Measurements from ENCODE around the gene ST6GALNAC3. TPM values are rescaled to one million over a fixed set of nuclear protein-coding genes. Genes with fewer than 3 reads are reported as not detected.

Gene ST6GALNAC3
- total RNA-seq, 4 donors from 2014 or later: 2.8 to 3.5 (median 3.4) TPM

GRCh38 chr1:76279101-76279748, 204.7 kb downstream of the ST6GALNAC3 start:
- Histone ChIP-seq H3K9me3 (no peaks in the 10 kb centered on the region), H3K4me3 (no peak overlapping the region), H3K27me3 (no peaks in the 10 kb centered on the region), H3K4me1 (no peaks in the 10 kb centered on the region), H3K36me3 (no peaks in the 10 kb centered on the region), H3K27ac (no peak overlapping the region)
- no peak for DNase-seq
- TF ChIP-seq CTCF (IDR thresholded peaks at IDR 0.05) (no peak), POLR2A (IDR thresholded peaks at IDR 0.05) (no peak)

GRCh38 chr1:76281306-76281705, 206.8 kb downstream of the ST6GALNAC3 start:
- no peaks in the 10 kb centered on the region for H3K9me3 ChIP-seq
- no peak overlapping the region for H3K27ac ChIP-seq
- no peaks in the 10 kb centered on the region for H3K36me3 ChIP-seq
- H3K4me3 ChIP-seq: no peak overlapping the region
- no peak for DNase-seq
- H3K27me3 ChIP-seq: no peaks in the 10 kb centered on the region
- no peaks in the 10 kb centered on the region for H3K4me1 ChIP-seq
- no peak for TF ChIP-seq CTCF (IDR thresholded peaks at IDR 0.05)
- no peak for TF ChIP-seq POLR2A (IDR thresholded peaks at IDR 0.05)

GRCh38 chr1:76284842-76285241, 210.3 kb downstream of the ST6GALNAC3 start:
- H3K27me3 ChIP-seq: no peaks in the 10 kb centered on the region
- H3K27ac ChIP-seq: no peak overlapping the region
- H3K4me3 ChIP-seq: no peak overlapping the region
- H3K4me1 ChIP-seq: no peaks in the 10 kb centered on the region
- no peaks in the 10 kb centered on the region for H3K9me3 ChIP-seq
- DNase-seq: no peak
- TF ChIP-seq CTCF (IDR thresholded peaks at IDR 0.05) (no peak), POLR2A (IDR thresholded peaks at IDR 0.05) (no peak)
- no peaks in the 10 kb centered on the region for H3K36me3 ChIP-seq

GRCh38 chr1:76285578-76286135, 211.1 kb downstream of the ST6GALNAC3 start:
- H3K9me3 ChIP-seq: no peaks in the 10 kb centered on the region
- TF ChIP-seq POLR2A (IDR thresholded peaks at IDR 0.05) (no peak), CTCF (IDR thresholded peaks at IDR 0.05) (no peak)
- no peak for DNase-seq
- H3K36me3 ChIP-seq: no peaks in the 10 kb centered on the region
- no peaks in the 10 kb centered on the region for H3K27me3 ChIP-seq
- no peaks in the 10 kb centered on the region for H3K4me1 ChIP-seq
- H3K27ac ChIP-seq: no peak overlapping the region
- H3K4me3 ChIP-seq: no peak overlapping the region

GRCh38 chr1:76287917-76288316, 213.4 kb downstream of the ST6GALNAC3 start:
- no peak for DNase-seq
- Histone ChIP-seq H3K9me3 (no peaks in the 10 kb centered on the region), H3K36me3 (no peaks in the 10 kb centered on the region), H3K27ac (no peak overlapping the region), H3K4me1 (peaks cover 0 to 5% (median 0%) of the 10 kb centered on the region in 4 donors), H3K4me3 (no peak overlapping the region), H3K27me3 (no peaks in the 10 kb centered on the region)
- TF ChIP-seq CTCF (IDR thresholded peaks at IDR 0.05) (no peak), POLR2A (IDR thresholded peaks at IDR 0.05) (no peak)
